ENCODE results near the gene FAM117A.

FAM117A gene

DNA sequence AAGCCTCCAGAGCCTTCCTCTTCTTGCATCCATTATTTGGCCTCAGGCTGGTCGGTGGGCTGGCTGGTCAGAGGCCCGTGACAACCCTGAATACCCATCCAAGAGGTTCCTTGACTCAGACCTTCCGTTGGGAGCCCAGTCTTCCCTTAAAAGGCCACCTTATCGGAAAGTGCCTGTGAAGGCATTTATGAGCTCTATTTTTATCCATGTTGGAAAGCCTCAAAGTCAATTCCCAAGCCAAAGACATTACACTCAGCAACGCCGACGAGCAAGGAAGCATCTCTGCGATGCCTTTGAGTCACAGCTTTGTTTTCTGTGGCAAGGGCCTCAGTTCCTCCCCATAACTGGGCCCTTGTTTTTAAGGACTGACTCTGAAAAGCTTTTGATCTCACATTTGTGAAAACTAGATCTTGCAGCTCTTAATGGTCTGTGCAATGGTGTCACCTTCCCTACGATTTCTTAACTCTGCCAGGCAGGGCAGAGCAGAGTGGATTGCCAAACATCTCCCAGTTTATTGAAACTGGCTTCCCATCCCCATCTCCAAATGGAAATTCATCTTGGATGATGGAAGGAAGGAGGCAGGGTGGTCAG is 72.8 kb downstream of the FAM117A start:
- TF ChIP-seq ZSCAN30 (tag by site-specific recombination; IDR thresholded peaks at IDR 0.05) = no peak
- no peak for TF ChIP-seq ZNF366 (tag by site-specific recombination; conservative IDR thresholded peaks at IDR 0.05)
- TF ChIP-seq ZNF510 (tag by site-specific recombination; IDR thresholded peaks at IDR 0.05; ENCODE audit: insufficient replicate concordance) = no peak
- no peak for TF ChIP-seq SALL2 (tag by site-specific recombination; IDR thresholded peaks at IDR 0.05; ENCODE audit: borderline replicate concordance)
- TF ChIP-seq PRDM1 (tag by site-specific recombination; IDR thresholded peaks at IDR 0.05) = no peak
- TF ChIP-seq, protein P1, sequence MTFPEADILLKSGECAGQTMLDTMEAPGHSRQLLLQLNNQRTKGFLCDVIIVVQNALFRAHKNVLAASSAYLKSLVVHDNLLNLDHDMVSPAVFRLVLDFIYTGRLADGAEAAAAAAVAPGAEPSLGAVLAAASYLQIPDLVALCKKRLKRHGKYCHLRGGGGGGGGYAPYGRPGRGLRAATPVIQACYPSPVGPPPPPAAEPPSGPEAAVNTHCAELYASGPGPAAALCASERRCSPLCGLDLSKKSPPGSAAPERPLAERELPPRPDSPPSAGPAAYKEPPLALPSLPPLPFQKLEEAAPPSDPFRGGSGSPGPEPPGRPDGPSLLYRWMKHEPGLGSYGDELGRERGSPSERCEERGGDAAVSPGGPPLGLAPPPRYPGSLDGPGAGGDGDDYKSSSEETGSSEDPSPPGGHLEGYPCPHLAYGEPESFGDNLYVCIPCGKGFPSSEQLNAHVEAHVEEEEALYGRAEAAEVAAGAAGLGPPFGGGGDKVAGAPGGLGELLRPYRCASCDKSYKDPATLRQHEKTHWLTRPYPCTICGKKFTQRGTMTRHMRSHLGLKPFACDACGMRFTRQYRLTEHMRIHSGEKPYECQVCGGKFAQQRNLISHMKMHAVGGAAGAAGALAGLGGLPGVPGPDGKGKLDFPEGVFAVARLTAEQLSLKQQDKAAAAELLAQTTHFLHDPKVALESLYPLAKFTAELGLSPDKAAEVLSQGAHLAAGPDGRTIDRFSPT (tag by site-specific recombination; IDR thresholded peaks at IDR 0.05) = no peak
- TF ChIP-seq ZNF830 (tag by site-specific recombination; IDR thresholded peaks at IDR 0.05; ENCODE audit: low read depth) = no peak
- no peak for TF ChIP-seq ZNF335 (tag by site-specific recombination; conservative IDR thresholded peaks at IDR 0.05)
- TF ChIP-seq ZNF623 (tag by site-specific recombination; IDR thresholded peaks at IDR 0.05) = no peak
- no peak for TF ChIP-seq ZNF624 (tag by site-specific recombination; IDR thresholded peaks at IDR 0.05)
- TF ChIP-seq, protein P2, sequence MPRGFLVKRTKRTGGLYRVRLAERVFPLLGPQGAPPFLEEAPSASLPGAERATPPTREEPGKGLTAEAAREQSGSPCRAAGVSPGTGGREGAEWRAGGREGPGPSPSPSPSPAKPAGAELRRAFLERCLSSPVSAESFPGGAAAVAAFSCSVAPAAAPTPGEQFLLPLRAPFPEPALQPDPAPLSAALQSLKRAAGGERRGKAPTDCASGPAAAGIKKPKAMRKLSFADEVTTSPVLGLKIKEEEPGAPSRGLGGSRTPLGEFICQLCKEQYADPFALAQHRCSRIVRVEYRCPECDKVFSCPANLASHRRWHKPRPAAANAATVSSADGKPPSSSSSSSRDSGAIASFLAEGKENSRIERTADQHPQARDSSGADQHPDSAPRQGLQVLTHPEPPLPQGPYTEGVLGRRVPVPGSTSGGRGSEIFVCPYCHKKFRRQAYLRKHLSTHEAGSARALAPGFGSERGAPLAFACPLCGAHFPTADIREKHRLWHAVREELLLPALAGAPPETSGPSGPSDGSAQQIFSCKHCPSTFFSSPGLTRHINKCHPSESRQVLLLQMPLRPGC (tag by site-specific recombination; IDR thresholded peaks at IDR 0.05) = no peak
- TF ChIP-seq BCL11A (tag by site-specific recombination; IDR thresholded peaks at IDR 0.05; ENCODE audit: low read depth) = no peak
- TF ChIP-seq ZNF777 (tag by site-specific recombination; IDR thresholded peaks at IDR 0.05; ENCODE audit: borderline replicate concordance) = no peak
- ChIA-PET CTCF (interaction anchor here (0.7 to 27.1 kb wide), 6 partner anchors 9 to 160 kb away, joined by 3 to 486 read pairs (median 4); partner anchors contain the start of gene NXPH3), POLR2A (interaction anchor here (1.1 kb wide), 1 partner anchor 121 kb away, joined by 4 read pairs; no protein-coding TSS in a partner anchor)
- Histone ChIP-seq H3K4me1 (ENCODE audit: control insufficient read depth, insufficient read depth, low read length) (no peaks in the 10 kb centered on the region), H3K27ac (ENCODE audit: extremely low read depth, low read depth, low read length) (no peak overlapping the region), H3K9me3 (ENCODE audit: control insufficient read depth, insufficient read depth, low read depth, low read length) (no peaks in the 10 kb centered on the region), H3K4me3 (ENCODE audit: low read depth, low read length) (no peak overlapping the region), H3K36me3 (ENCODE audit: control insufficient read depth in 2 of 2, insufficient read depth in 1 of 2, low read length in 2 of 2) (no peaks in the 10 kb centered on the region)

DNA sequence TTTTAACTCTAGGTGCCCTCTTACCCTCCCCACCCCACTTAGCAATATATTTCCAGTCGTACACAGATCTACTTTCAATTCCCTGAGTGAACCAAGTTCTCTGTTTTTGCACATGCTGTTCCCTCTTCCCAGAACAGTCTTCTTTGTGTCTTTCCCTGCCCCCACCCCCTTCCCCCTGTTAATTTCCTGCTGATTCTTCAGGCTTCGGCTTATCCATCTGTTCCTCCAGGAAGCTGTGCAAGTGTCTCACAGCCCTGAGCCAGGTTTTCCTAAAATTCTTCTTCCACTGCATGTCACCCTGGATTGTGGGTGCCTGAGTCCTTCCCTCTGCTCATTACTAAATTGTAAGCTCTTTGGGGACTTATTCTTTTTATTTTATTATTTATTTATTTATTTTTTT is 73.7 kb downstream of the FAM117A start:
- POLR2A ChIA-PET = interaction anchor here (0.7 kb wide), 1 partner anchor 93 kb away, joined by 5 read pairs; no protein-coding TSS in a partner anchor
- H3K36me3 ChIP-seq (ENCODE audit: control insufficient read depth in 2 of 2, insufficient read depth in 1 of 2, low read length in 2 of 2) = no peaks in the 10 kb centered on the region
- no peak overlapping the region for H3K4me3 ChIP-seq (ENCODE audit: low read depth, low read length)
- H3K27ac ChIP-seq (ENCODE audit: extremely low read depth, low read depth, low read length) = no peak overlapping the region
- no peaks in the 10 kb centered on the region for H3K4me1 ChIP-seq (ENCODE audit: control insufficient read depth, insufficient read depth, low read length)
- no peaks in the 10 kb centered on the region for H3K9me3 ChIP-seq (ENCODE audit: control insufficient read depth, insufficient read depth, low read depth, low read length)
- CTCF ChIA-PET = interaction anchor here (0.7 to 27.1 kb wide), 5 partner anchors 8 to 366 kb away, joined by 3 to 486 read pairs (median 3); partner anchors contain the start of gene NXPH3
- TF ChIP-seq, protein P3, sequence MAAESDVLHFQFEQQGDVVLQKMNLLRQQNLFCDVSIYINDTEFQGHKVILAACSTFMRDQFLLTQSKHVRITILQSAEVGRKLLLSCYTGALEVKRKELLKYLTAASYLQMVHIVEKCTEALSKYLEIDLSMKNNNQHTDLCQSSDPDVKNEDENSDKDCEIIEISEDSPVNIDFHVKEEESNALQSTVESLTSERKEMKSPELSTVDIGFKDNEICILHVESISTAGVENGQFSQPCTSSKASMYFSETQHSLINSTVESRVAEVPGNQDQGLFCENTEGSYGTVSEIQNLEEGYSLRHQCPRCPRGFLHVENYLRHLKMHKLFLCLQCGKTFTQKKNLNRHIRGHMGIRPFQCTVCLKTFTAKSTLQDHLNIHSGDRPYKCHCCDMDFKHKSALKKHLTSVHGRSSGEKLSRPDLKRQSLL (tag by site-specific recombination; IDR thresholded peaks at IDR 0.05) = no peak
- TF ChIP-seq ZNF501 (tag by site-specific recombination; IDR thresholded peaks at IDR 0.05) (no peak), ZNF138 (tag by site-specific recombination; IDR thresholded peaks at IDR 0.05; ENCODE audit: borderline replicate concordance) (no peak), ZNF404 (tag by site-specific recombination; IDR thresholded peaks at IDR 0.05) (no peak), ZNF423 (tag by site-specific recombination; IDR thresholded peaks at IDR 0.05) (no peak)
- TF ChIP-seq, protein P4, sequence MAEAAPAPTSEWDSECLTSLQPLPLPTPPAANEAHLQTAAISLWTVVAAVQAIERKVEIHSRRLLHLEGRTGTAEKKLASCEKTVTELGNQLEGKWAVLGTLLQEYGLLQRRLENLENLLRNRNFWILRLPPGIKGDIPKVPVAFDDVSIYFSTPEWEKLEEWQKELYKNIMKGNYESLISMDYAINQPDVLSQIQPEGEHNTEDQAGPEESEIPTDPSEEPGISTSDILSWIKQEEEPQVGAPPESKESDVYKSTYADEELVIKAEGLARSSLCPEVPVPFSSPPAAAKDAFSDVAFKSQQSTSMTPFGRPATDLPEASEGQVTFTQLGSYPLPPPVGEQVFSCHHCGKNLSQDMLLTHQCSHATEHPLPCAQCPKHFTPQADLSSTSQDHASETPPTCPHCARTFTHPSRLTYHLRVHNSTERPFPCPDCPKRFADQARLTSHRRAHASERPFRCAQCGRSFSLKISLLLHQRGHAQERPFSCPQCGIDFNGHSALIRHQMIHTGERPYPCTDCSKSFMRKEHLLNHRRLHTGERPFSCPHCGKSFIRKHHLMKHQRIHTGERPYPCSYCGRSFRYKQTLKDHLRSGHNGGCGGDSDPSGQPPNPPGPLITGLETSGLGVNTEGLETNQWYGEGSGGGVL (tag by site-specific recombination; IDR thresholded peaks at IDR 0.05) = no peak
- TF ChIP-seq, protein P5, sequence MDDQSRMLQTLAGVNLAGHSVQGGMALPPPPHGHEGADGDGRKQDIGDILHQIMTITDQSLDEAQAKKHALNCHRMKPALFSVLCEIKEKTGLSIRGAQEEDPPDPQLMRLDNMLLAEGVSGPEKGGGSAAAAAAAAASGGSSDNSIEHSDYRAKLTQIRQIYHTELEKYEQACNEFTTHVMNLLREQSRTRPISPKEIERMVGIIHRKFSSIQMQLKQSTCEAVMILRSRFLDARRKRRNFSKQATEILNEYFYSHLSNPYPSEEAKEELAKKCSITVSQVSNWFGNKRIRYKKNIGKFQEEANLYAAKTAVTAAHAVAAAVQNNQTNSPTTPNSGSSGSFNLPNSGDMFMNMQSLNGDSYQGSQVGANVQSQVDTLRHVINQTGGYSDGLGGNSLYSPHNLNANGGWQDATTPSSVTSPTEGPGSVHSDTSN (CRISPR knock-in tag; IDR thresholded peaks at IDR 0.05) = no peak
- TF ChIP-seq, protein P6, sequence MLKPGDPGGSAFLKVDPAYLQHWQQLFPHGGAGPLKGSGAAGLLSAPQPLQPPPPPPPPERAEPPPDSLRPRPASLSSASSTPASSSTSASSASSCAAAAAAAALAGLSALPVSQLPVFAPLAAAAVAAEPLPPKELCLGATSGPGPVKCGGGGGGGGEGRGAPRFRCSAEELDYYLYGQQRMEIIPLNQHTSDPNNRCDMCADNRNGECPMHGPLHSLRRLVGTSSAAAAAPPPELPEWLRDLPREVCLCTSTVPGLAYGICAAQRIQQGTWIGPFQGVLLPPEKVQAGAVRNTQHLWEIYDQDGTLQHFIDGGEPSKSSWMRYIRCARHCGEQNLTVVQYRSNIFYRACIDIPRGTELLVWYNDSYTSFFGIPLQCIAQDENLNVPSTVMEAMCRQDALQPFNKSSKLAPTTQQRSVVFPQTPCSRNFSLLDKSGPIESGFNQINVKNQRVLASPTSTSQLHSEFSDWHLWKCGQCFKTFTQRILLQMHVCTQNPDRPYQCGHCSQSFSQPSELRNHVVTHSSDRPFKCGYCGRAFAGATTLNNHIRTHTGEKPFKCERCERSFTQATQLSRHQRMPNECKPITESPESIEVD (tag by site-specific recombination; IDR thresholded peaks at IDR 0.05) = no peak
- TF ChIP-seq, protein P7, sequence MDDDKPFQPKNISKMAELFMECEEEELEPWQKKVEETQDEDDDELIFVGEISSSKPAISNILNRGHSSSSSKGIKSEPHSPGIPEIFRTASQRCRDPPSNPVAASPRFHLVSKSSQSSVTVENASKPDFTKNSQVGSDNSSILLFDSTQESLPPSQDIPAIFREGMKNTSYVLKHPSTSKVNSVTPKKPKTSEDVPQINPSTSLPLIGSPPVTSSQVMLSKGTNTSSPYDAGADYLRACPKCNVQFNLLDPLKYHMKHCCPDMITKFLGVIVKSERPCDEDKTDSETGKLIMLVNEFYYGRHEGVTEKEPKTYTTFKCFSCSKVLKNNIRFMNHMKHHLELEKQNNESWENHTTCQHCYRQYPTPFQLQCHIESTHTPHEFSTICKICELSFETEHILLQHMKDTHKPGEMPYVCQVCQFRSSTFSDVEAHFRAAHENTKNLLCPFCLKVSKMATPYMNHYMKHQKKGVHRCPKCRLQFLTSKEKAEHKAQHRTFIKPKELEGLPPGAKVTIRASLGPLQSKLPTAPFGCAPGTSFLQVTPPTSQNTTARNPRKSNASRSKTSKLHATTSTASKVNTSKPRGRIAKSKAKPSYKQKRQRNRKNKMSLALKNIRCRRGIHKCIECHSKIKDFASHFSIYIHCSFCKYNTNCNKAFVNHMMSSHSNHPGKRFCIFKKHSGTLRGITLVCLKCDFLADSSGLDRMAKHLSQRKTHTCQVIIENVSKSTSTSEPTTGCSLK (tag by site-specific recombination; IDR thresholded peaks at IDR 0.05) = no peak
